Measurements from ENCODE around the gene ALKBH5.

Gene ALKBH5

DNA sequence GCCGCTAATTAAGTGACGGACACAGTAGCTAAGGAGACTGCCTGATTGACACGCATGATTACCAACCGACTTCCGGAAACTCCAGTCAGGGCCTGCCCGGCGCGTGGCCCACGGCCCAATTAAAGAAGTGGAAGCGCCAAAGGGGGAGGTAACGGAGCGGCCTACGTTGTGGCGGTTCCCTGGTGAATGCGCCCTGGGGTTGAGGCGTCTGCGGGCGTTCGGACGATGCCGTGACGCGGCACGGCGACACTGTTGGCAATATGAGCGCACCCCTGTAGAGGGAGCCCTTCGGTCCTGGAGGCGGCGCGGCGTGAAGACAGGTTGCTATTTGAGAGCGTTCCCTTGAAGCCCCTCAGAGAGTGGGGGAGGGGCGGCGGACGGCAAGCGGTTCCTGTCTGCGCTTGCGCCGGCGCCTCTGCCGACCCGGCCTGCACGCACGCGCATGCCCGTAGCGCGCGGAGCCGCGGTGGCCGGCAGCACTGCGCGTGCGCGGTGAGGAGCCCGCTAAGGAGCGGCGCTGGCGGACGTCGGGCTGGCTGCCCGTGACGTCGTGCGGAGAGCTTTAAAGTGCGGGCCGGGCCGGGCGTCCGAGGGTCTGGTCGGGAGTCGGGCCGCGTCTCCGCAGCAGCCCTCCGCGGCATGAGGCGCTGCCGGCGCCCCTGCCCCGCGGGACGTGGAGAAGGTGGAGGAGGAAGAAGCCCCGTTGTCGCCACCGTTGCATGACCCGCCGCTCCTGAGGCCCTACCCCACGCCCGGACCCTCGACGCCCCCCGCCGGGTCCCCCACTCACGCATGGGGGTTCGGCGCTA is at the start of gene ALKBH5:
TSS of gene ALKBH5 (plus strand) at position 495 of the 809 bp plus-strand sequence. CDS start 416 bp downstream, outside the sequence.
- H3K9me3 ChIP-seq (ENCODE audit: control insufficient read depth in 5 of 5, low read length in 5 of 5), result no peaks in the 10 kb centered on the region
- peak within 1 kb of the TSS; percentile 80 to 89 (median 86) for H3K9ac ChIP-seq (ENCODE audit: low read length in 5 of 5)
- H3K4me1 ChIP-seq (ENCODE audit: control insufficient read depth in 5 of 5, insufficient read depth in 5 of 5, low read length in 5 of 5), result peaks cover 14 to 55% (median 51%) of the 10 kb centered on the region in 5 donors
- H3K27ac ChIP-seq (ENCODE audit: low read depth, low read length), result peak within 1 kb of the TSS; percentile 97
- peak within 1 kb of the TSS; percentile 70 to 93 (median 77) for H3K4me3 ChIP-seq (ENCODE audit: low read depth in 1 of 5, low read length in 5 of 5)
- H3K27me3 ChIP-seq (ENCODE audit: control insufficient read depth in 5 of 5, insufficient read depth in 4 of 5, low read length in 5 of 5), result no peaks in the 10 kb centered on the region
- H3K36me3 ChIP-seq (ENCODE audit: control insufficient read depth in 5 of 5, insufficient read depth in 5 of 5, low read length in 5 of 5), result peaks cover 0 to 5% (median 0%) of the 10 kb centered on the region in 5 donors

DNA sequence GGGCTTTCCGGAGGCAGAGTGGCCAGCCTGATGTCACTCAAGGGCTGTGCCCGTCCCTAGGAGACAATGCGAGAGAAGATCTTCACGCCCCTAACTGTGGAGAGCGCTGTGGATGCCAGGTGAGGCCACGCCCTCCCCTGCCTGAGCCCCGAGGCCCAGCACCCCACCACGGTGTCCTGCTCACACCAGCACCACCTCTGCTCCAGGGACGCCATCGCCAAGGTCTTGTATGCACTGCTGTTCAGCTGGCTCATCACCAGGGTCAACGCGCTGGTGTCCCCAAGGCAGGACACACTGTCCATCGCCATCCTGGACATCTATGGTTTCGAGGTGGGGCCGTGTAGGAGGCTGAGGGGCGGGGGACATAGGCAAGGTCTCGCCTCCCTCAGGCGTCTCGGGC is 47.3 kb upstream of the ALKBH5 start:
- no peak overlapping the region for H3K4me3 ChIP-seq (ENCODE audit: low read depth in 1 of 5, low read length in 5 of 5)
- no peaks in the 10 kb centered on the region for H3K36me3 ChIP-seq (ENCODE audit: control insufficient read depth in 5 of 5, insufficient read depth in 5 of 5, low read length in 5 of 5)
- peaks cover 0 to 9% (median 0%) of the 10 kb centered on the region in 5 donors for H3K27me3 ChIP-seq (ENCODE audit: control insufficient read depth in 5 of 5, insufficient read depth in 4 of 5, low read length in 5 of 5)
- H3K27ac ChIP-seq (ENCODE audit: low read depth, low read length), result no peak overlapping the region
- H3K9ac ChIP-seq (ENCODE audit: low read length in 5 of 5), result no peak overlapping the region
- H3K9me3 ChIP-seq (ENCODE audit: control insufficient read depth in 5 of 5, low read length in 5 of 5), result no peaks in the 10 kb centered on the region
- H3K4me1 ChIP-seq (ENCODE audit: control insufficient read depth in 5 of 5, insufficient read depth in 5 of 5, low read length in 5 of 5), result peaks cover 0 to 5% (median 3%) of the 10 kb centered on the region in 5 donors

- H3K4me3 ChIP-seq (ENCODE audit: low read depth in 1 of 5, low read length in 5 of 5), result no peak overlapping the region
- no peak overlapping the region for H3K27ac ChIP-seq (ENCODE audit: low read depth, low read length)
- H3K9me3 ChIP-seq (ENCODE audit: control insufficient read depth in 5 of 5, low read length in 5 of 5), result no peaks in the 10 kb centered on the region
- H3K9ac ChIP-seq (ENCODE audit: low read length in 5 of 5), result no peak overlapping the region
- H3K27me3 ChIP-seq (ENCODE audit: control insufficient read depth in 5 of 5, insufficient read depth in 4 of 5, low read length in 5 of 5), result peaks cover 0 to 24% (median 4%) of the 10 kb centered on the region in 5 donors
- no peaks in the 10 kb centered on the region for H3K36me3 ChIP-seq (ENCODE audit: control insufficient read depth in 5 of 5, insufficient read depth in 5 of 5, low read length in 5 of 5)
- H3K4me1 ChIP-seq (ENCODE audit: control insufficient read depth in 5 of 5, insufficient read depth in 5 of 5, low read length in 5 of 5), result peaks cover 0 to 5% (median 3%) of the 10 kb centered on the region in 5 donors
Measured at GRCh38 chr17:18138065-18138749, 45.4 kb upstream of the ALKBH5 start.

- Histone ChIP-seq H3K9me3 (ENCODE audit: control insufficient read depth in 5 of 5, low read length in 5 of 5) (no peaks in the 10 kb centered on the region), H3K4me3 (ENCODE audit: low read depth in 1 of 5, low read length in 5 of 5) (no peak overlapping the region), H3K36me3 (ENCODE audit: control insufficient read depth in 5 of 5, insufficient read depth in 5 of 5, low read length in 5 of 5) (no peaks in the 10 kb centered on the region), H3K4me1 (ENCODE audit: control insufficient read depth in 5 of 5, insufficient read depth in 5 of 5, low read length in 5 of 5) (peaks cover 0 to 5% (median 3%) of the 10 kb centered on the region in 5 donors), H3K27ac (ENCODE audit: low read depth, low read length) (no peak overlapping the region), H3K9ac (ENCODE audit: low read length in 5 of 5) (no peak overlapping the region), H3K27me3 (ENCODE audit: control insufficient read depth in 5 of 5, insufficient read depth in 4 of 5, low read length in 5 of 5) (peaks cover 0 to 29% (median 4%) of the 10 kb centered on the region in 5 donors)
Measured at GRCh38 chr17:18139092-18139491, 44.5 kb upstream of the ALKBH5 start.

DNA sequence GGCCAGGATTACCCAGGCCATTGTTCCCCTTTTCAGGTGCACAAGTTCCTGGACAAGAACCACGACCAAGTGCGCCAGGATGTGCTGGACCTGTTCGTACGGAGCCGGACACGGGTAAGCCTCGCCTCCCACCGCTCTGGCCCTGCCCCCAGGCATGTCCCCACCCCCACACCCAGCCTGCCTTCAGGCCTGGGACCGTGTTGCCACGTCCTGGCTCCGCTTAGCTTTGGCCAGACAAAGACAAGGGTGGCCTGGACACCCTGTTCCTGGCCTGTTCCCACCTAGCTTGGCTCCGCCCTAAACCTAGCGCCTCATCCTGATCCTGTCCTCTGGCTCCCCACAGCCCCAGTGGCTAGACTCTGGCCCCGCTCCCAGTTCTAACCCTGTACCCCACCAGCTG is 44.1 kb upstream of the ALKBH5 start:
- Histone ChIP-seq H3K36me3 (ENCODE audit: control insufficient read depth in 5 of 5, insufficient read depth in 5 of 5, low read length in 5 of 5) (no peaks in the 10 kb centered on the region), H3K9me3 (ENCODE audit: control insufficient read depth in 5 of 5, low read length in 5 of 5) (no peaks in the 10 kb centered on the region), H3K9ac (ENCODE audit: low read length in 5 of 5) (no peak overlapping the region), H3K27ac (ENCODE audit: low read depth, low read length) (no peak overlapping the region), H3K4me1 (ENCODE audit: control insufficient read depth in 5 of 5, insufficient read depth in 5 of 5, low read length in 5 of 5) (peaks cover 0 to 5% (median 3%) of the 10 kb centered on the region in 5 donors), H3K4me3 (ENCODE audit: low read depth in 1 of 5, low read length in 5 of 5) (no peak overlapping the region), H3K27me3 (ENCODE audit: control insufficient read depth in 5 of 5, insufficient read depth in 4 of 5, low read length in 5 of 5) (peaks cover 0 to 29% (median 4%) of the 10 kb centered on the region in 5 donors)

- Histone ChIP-seq H3K27me3 (ENCODE audit: control insufficient read depth in 5 of 5, insufficient read depth in 4 of 5, low read length in 5 of 5) (peaks cover 0 to 29% (median 4%) of the 10 kb centered on the region in 5 donors), H3K4me1 (ENCODE audit: control insufficient read depth in 5 of 5, insufficient read depth in 5 of 5, low read length in 5 of 5) (peaks cover 0 to 5% (median 3%) of the 10 kb centered on the region in 5 donors), H3K9me3 (ENCODE audit: control insufficient read depth in 5 of 5, low read length in 5 of 5) (no peaks in the 10 kb centered on the region), H3K27ac (ENCODE audit: low read depth, low read length) (no peak overlapping the region), H3K36me3 (ENCODE audit: control insufficient read depth in 5 of 5, insufficient read depth in 5 of 5, low read length in 5 of 5) (no peaks in the 10 kb centered on the region), H3K4me3 (ENCODE audit: low read depth in 1 of 5, low read length in 5 of 5) (no peak overlapping the region), H3K9ac (ENCODE audit: low read length in 5 of 5) (no peak overlapping the region)
Measured at GRCh38 chr17:18139949-18140348, 43.7 kb upstream of the ALKBH5 start.

DNA sequence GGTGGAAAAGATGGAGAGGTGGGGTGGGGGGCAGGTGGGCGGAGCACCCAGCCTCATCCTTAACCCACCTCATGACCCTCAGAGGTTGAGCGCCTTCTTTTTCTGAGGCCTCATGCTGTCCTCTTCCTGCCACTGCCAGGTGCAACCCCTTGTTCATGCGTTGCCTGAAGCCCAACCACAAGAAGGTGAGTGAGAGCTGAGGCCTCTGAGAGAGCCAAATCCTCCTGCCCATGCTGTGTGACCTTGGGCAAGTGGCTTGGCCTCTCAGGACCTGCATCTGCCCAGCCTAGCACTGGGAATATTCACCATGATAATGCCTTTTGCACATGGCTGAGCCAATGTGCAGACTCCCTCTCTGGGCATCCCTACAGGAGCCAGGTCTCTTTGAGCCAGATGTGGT is 43.0 kb upstream of the ALKBH5 start:
- Histone ChIP-seq H3K27me3 (ENCODE audit: control insufficient read depth in 5 of 5, insufficient read depth in 4 of 5, low read length in 5 of 5) (peaks cover 0 to 27% (median 4%) of the 10 kb centered on the region in 5 donors), H3K4me1 (ENCODE audit: control insufficient read depth in 5 of 5, insufficient read depth in 5 of 5, low read length in 5 of 5) (peaks cover 0 to 5% (median 3%) of the 10 kb centered on the region in 5 donors), H3K27ac (ENCODE audit: low read depth, low read length) (no peak overlapping the region), H3K9me3 (ENCODE audit: control insufficient read depth in 5 of 5, low read length in 5 of 5) (no peaks in the 10 kb centered on the region), H3K4me3 (ENCODE audit: low read depth in 1 of 5, low read length in 5 of 5) (no peak overlapping the region), H3K36me3 (ENCODE audit: control insufficient read depth in 5 of 5, insufficient read depth in 5 of 5, low read length in 5 of 5) (no peaks in the 10 kb centered on the region), H3K9ac (ENCODE audit: low read length in 5 of 5) (no peak overlapping the region)

DNA sequence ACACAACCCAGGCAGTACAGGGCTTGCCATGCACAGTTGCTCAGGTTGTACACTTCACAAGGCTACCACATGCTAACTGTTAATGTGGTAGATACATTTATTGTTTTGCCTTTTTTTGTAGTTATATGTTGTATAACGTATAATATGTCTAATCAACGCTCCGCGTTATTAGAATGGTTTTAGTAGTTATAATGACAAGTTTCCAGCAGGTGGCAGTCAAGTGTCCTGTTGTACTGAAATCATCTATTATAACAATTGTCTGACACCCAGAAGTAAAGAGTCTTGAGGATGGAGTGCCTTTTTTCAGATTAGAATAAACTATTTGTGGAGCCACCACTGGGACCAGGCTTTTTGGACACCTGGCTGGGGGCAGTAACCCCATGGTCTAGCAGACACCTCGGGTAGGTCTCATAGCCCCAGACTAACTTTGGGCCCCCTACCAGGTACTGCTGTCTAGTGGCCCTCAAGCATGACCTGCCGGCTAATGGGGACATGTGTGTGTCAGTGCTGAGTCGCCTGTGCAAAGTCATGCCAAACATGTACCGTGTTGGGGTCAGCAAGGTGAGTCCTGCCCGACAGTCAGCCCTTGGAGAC is 42.3 kb upstream of the ALKBH5 start:
- Histone ChIP-seq H3K4me3 (ENCODE audit: low read depth in 1 of 5, low read length in 5 of 5) (no peak overlapping the region), H3K9me3 (ENCODE audit: control insufficient read depth in 5 of 5, low read length in 5 of 5) (no peaks in the 10 kb centered on the region)

GRCh38 chr17:18142417-18142816 is 41.2 kb upstream of the ALKBH5 start:
- Histone ChIP-seq H3K4me1 (ENCODE audit: control insufficient read depth in 5 of 5, insufficient read depth in 5 of 5, low read length in 5 of 5) (peaks cover 0 to 5% (median 3%) of the 10 kb centered on the region in 5 donors), H3K27me3 (ENCODE audit: control insufficient read depth in 5 of 5, insufficient read depth in 4 of 5, low read length in 5 of 5) (peaks cover 0 to 20% (median 4%) of the 10 kb centered on the region in 5 donors), H3K27ac (ENCODE audit: low read depth, low read length) (no peak overlapping the region), H3K36me3 (ENCODE audit: control insufficient read depth in 5 of 5, insufficient read depth in 5 of 5, low read length in 5 of 5) (no peaks in the 10 kb centered on the region), H3K9ac (ENCODE audit: low read length in 5 of 5) (peak overlapping the region in 1 of 5 donors; percentile 18), H3K9me3 (ENCODE audit: control insufficient read depth in 5 of 5, low read length in 5 of 5) (no peaks in the 10 kb centered on the region), H3K4me3 (ENCODE audit: low read depth in 1 of 5, low read length in 5 of 5) (no peak overlapping the region)

More for the DNA sequence above, 42.3 kb upstream of the ALKBH5 start:
- H3K27me3 ChIP-seq (ENCODE audit: control insufficient read depth in 5 of 5, insufficient read depth in 4 of 5, low read length in 5 of 5), result peaks cover 0 to 20% (median 4%) of the 10 kb centered on the region in 5 donors
- H3K27ac ChIP-seq (ENCODE audit: low read depth, low read length), result no peak overlapping the region
- no peaks in the 10 kb centered on the region for H3K36me3 ChIP-seq (ENCODE audit: control insufficient read depth in 5 of 5, insufficient read depth in 5 of 5, low read length in 5 of 5)
- H3K9ac ChIP-seq (ENCODE audit: low read length in 5 of 5), result no peak overlapping the region
- H3K4me1 ChIP-seq (ENCODE audit: control insufficient read depth in 5 of 5, insufficient read depth in 5 of 5, low read length in 5 of 5), result peaks cover 0 to 5% (median 3%) of the 10 kb centered on the region in 5 donors

Data from subcutaneous abdominal adipose tissue (tissue), 5 donors.